B cell (primary cell): ENCODE data around the gene RAB25. TPM values are rescaled to one million over a fixed set of nuclear protein-coding genes. Genes with fewer than 3 reads are reported as not detected.
A peak's percentile ranks its signal among the peaks of the same experiment; 100 is the strongest.

Experiments
- ATAC-seq: fragments of 200-7000 bp; cut with Tn5 transposase; one replicate; pipeline ENCODE4 v1.10.0; 2021; ENCODE audit warnings: low read depth, mild to moderate bottlenecking, moderate number of reproducible peaks, moderate library complexity
- CTCF ChIA-PET: fragments of 350-600 bp; sonication (Branson Sonifier 250); formaldehyde crosslinking; loops from one replicate; lab custom pipeline; 2021; ENCODE audit warnings: antibody characterized with exemption, inconsistent platforms; lab: Charles Lee
- POLR2A ChIA-PET: fragments of 350-600 bp; sonication (Branson Sonifier 250); formaldehyde crosslinking; loops from one replicate; lab custom pipeline; 2021; ENCODE audit warnings: antibody characterized with exemption; lab: Charles Lee
- DNase-seq: peaks from one replicate; pipeline ENCODE4 v3.0.0; 2013
- H2AFZ ChIP-seq: 2 replicates; pipeline ENCODE4 v1.6.1; 2012; ENCODE audit warnings: mild to moderate bottlenecking, low read depth, low read length; ENCODE audit not compliant: insufficient read depth, poor library complexity, severe bottlenecking
- H3K27ac ChIP-seq, 2 donors: 1 replicate in 1 of 2; 2 replicates in 1 of 2; pipeline ENCODE4 v1.5.1; 2012 to 2013; ENCODE audit warnings: low read length in 2 of 2, mild to moderate bottlenecking in 2 of 2, moderate library complexity in 1 of 2
- H3K27me3 ChIP-seq, 4 experiments: fragments of 200-600 bp in 1 of 4; sonication (generic) in 1 of 4; replicated peaks in 1 of 4; 1 replicate in 2 of 4; 2 replicates in 2 of 4; pipeline versions ENCODE4 v1.6.1 to v1.7.0; 2013 to 2016; ENCODE audit warnings: low read length in 3 of 4, mild to moderate bottlenecking in 2 of 4, mixed read lengths in 1 of 4, moderate library complexity in 1 of 4; ENCODE audit not compliant: insufficient read depth in 4 of 4, control insufficient read depth in 3 of 4; ENCODE audit errors: control extremely low read depth in 1 of 4
- H3K36me3 ChIP-seq, 2 experiments: replicated peaks in 1 of 2; 1 replicate in 1 of 2; 2 replicates in 1 of 2; pipeline versions ENCODE4 v1.6.1 to v1.7.1; 2013; ENCODE audit warnings: low read length in 1 of 2; ENCODE audit not compliant: insufficient read depth in 2 of 2, control insufficient read depth in 1 of 2; ENCODE audit errors: control extremely low read depth in 1 of 2, extremely low read depth in 1 of 2
- H3K4me1 ChIP-seq, 2 donors: fragments of 200-600 bp in 1 of 2; sonication (generic) in 1 of 2; 1 replicate in 1 of 2; 2 replicates in 1 of 2; pipeline versions ENCODE4 v1.5.1 to v1.6.1; 2013 to 2017; ENCODE audit warnings: low read length in 2 of 2; ENCODE audit not compliant: control insufficient read depth in 2 of 2, insufficient read depth in 2 of 2
- H3K4me2 ChIP-seq: replicated peaks from 2 replicates; pipeline ENCODE3; 2012; ENCODE audit warnings: mild to moderate bottlenecking, low read depth, low read length; ENCODE audit not compliant: poor library complexity, severe bottlenecking
- H3K4me3 ChIP-seq, 5 experiments: fragments of 200-600 bp in 1 of 5; sonication (generic) in 1 of 5; 1 replicate in 3 of 5; 2 replicates in 2 of 5; pipeline versions ENCODE4 v1.5.1 to v1.7.0; 2011 to 2016; ENCODE audit warnings: low read length in 4 of 5, mild to moderate bottlenecking in 4 of 5, low read depth in 2 of 5, control low read depth in 1 of 5, moderate library complexity in 1 of 5; ENCODE audit not compliant: insufficient read depth in 1 of 5; ENCODE audit errors: control extremely low read depth in 1 of 5, extremely low read depth in 1 of 5
- H3K79me2 ChIP-seq: fragments of 200-600 bp; sonication (generic); one replicate; pipeline ENCODE4 v1.6.0; 2016; ENCODE audit warnings: low read length; ENCODE audit not compliant: control insufficient read depth, insufficient read depth
- H3K9ac ChIP-seq: fragments of 200-600 bp; sonication (generic); 2 replicates; pipeline ENCODE4 v1.6.1; 2017; ENCODE audit warnings: mild to moderate bottlenecking, low read length, moderate library complexity
- H3K9me3 ChIP-seq, 3 donors: one replicate each; pipeline versions ENCODE4 v1.6.1 to v1.7.1; 2013; ENCODE audit warnings: low read length in 2 of 3; ENCODE audit not compliant: control insufficient read depth in 2 of 3, insufficient read depth in 1 of 3; ENCODE audit errors: control extremely low read depth in 1 of 3
- H4K20me1 ChIP-seq: 2 replicates; pipeline ENCODE4 v1.6.0; 2012; ENCODE audit warnings: mild to moderate bottlenecking, low read length; ENCODE audit not compliant: insufficient read depth, control insufficient read depth, poor library complexity, severe bottlenecking
- H3K27ac Mint-ChIP-seq: one replicate; pipeline ENCODE4 v1.8.0; 2021; ENCODE audit warnings: mixed read lengths
- H3K27me3 Mint-ChIP-seq: one replicate; pipeline ENCODE4 v1.8.0; 2021; ENCODE audit warnings: mixed read lengths
- H3K4me1 Mint-ChIP-seq: one replicate; pipeline ENCODE4 v1.8.0; 2021; ENCODE audit warnings: mixed read lengths
- H3K4me3 Mint-ChIP-seq: one replicate; pipeline ENCODE4 v1.8.0; 2021; ENCODE audit warnings: mixed read lengths
- H3K9me3 Mint-ChIP-seq: one replicate; pipeline ENCODE4 v1.8.0; 2022; ENCODE audit warnings: mixed read lengths; ENCODE audit not compliant: insufficient read depth
- CTCF ChIP-seq: fragments of 200-600 bp; IDR thresholded peaks from one replicate; pipeline ENCODE4 v1.8.0; 2022; ENCODE audit warnings: antibody characterized with exemption, mild to moderate bottlenecking
- EZH2 ChIP-seq: IDR thresholded peaks from 2 replicates; pipeline ENCODE4 v1.6.1; 2012; ENCODE audit warnings: borderline replicate concordance, low read depth, mild to moderate bottlenecking, moderate library complexity, low read length; ENCODE audit not compliant: insufficient read depth, poor library complexity, severe bottlenecking
- WGBS: methylation state at CpG from one replicate; pipeline ENCODE4 v1.1.5; 2013; ENCODE audit warnings: missing lambda C conversion rate; ENCODE audit not compliant: insufficient coverage; 5-methylcytosine and 5-hydroxymethylcytosine counted together
- intact Hi-C: fragments of 100-400 bp; cut with micrococcal nuclease; formaldehyde crosslinking; loops from one replicate; pipeline ENCODE4 v1.10.0; 2022
- polyA plus RNA-seq: library from polyadenylated mRNA; depleted of rRNA; stranded (reverse); fragments of >200 nt; gene quantifications from 2 replicates; pipeline ENCODE4 v1.2.3, GENCODE V29; 2012
- total RNA-seq, 2 donors: library from RNA; stranded (reverse); fragments of 120-200 nt in 1 of 2; gene quantifications; 1 replicate in 1 of 2; 2 replicates in 1 of 2; pipeline versions ENCODE4 v1.2.3 to v1.2.4, GENCODE V29; 2013 to 2022

Gene RAB25
- total and polyA plus RNA-seq, 2 donors (not counting 1 experiment from before 2014, with no cell fraction given) = 0.69 to 2.2 TPM

- Histone ChIP-seq H3K4me3 (peak overlapping the region; percentile 78 to 99 (median 96)), H3K4me2 (peak overlapping the region; percentile 91), H4K20me1 (no peaks in the 10 kb centered on the region), H2AFZ (peak overlapping the region; percentile 94), H3K27ac (peak overlapping the region in 1 of 2 donors; percentile 77), H3K36me3 (peaks cover 0 to 5% of the 10 kb centered on the region in 2 experiments), H3K9me3 (no peaks in the 10 kb centered on the region), H3K27me3 (no peaks in the 10 kb centered on the region), H3K79me2 (peaks cover 12% of the 10 kb centered on the region), H3K4me1 (peaks cover 8 to 24% of the 10 kb centered on the region in 2 donors), H3K9ac (peak overlapping the region; percentile 79)
- no peak for DNase-seq
- intact Hi-C loops = loop anchor here (2.0 kb wide), 2 partner anchors 77 to 311 kb away; partner anchors contain the start of gene ARHGEF2
- Mint-ChIP-seq H3K27ac (peak overlapping the region; percentile 92), H3K9me3 (no peaks in the 10 kb centered on the region), H3K27me3 (no peaks in the 10 kb centered on the region), H3K4me1 (peaks cover 32% of the 10 kb centered on the region), H3K4me3 (peak overlapping the region; percentile 90)
- no peak for ATAC-seq
- ChIA-PET POLR2A (interaction anchor here (0.6 kb wide), 1 partner anchor 111 kb away, joined by 3 read pairs; no protein-coding TSS in a partner anchor), CTCF (no interaction called here)
- TF ChIP-seq EZH2 (no peak), CTCF (no peak)
- 3% methylated on average over 6 of the region's 17 CpGs for WGBS
Measured at GRCh38 chr1:156055281-156056048, 5.5 kb upstream of the RAB25 start.

- no CpG with 5 or more reads among the region's 1 CpG for WGBS
- Mint-ChIP-seq H3K4me1 (peaks cover 30% of the 10 kb centered on the region), H3K27me3 (no peaks in the 10 kb centered on the region), H3K9me3 (no peaks in the 10 kb centered on the region), H3K27ac (peak overlapping the region; percentile 56), H3K4me3 (peak overlapping the region; percentile 45)
- Histone ChIP-seq H3K4me1 (peaks cover 8 to 24% of the 10 kb centered on the region in 2 donors), H2AFZ (no peak overlapping the region), H3K27me3 (no peaks in the 10 kb centered on the region), H3K4me3 (no peak overlapping the region), H3K36me3 (peaks cover 0 to 5% of the 10 kb centered on the region in 2 experiments), H3K9ac (no peak overlapping the region), H3K27ac (no peak overlapping the region), H3K4me2 (no peak overlapping the region), H4K20me1 (no peaks in the 10 kb centered on the region), H3K79me2 (peaks cover 12% of the 10 kb centered on the region), H3K9me3 (no peaks in the 10 kb centered on the region)
- CTCF ChIA-PET = no interaction called here
- peak; percentile 5 for DNase-seq
- POLR2A ChIA-PET = interaction anchor here (0.6 kb wide), 1 partner anchor 112 kb away, joined by 3 read pairs; no protein-coding TSS in a partner anchor
- no peak for ATAC-seq
- TF ChIP-seq EZH2 (no peak), CTCF (no peak)
- intact Hi-C loops = no loop called here
Measured at GRCh38 chr1:156056326-156056849, 4.6 kb upstream of the RAB25 start.
